Cerebellar cortex (tissue), 1 donor: ENCODE data around the gene CDH8.

ENCODE experiments used
- DNase-seq: peaks from one replicate; pipeline ENCODE4 v3.0.0-alpha.2; 2015; ENCODE audit warnings: low spot score

The CDH8 gene

DNA sequence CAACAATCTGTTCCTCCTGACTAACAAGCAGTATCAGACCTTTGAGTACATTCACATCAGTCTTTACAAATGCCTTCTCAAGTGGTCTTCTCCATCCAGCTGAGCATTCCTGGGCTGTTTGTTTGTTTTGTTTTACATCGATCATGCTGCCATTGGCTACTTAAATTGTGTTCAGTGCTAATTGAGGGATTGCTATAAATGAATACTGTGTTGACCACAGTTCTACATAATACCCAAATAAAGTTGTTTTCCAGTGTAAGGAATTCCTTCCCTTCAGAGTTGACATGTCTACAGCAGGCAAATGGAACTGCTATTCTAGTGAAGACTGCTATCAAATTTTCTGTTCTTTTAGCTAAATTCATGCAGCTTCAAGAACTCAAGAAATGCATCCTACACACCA is 3.2 kb downstream of the CDH8 start:
- no peak for DNase-seq

DNA sequence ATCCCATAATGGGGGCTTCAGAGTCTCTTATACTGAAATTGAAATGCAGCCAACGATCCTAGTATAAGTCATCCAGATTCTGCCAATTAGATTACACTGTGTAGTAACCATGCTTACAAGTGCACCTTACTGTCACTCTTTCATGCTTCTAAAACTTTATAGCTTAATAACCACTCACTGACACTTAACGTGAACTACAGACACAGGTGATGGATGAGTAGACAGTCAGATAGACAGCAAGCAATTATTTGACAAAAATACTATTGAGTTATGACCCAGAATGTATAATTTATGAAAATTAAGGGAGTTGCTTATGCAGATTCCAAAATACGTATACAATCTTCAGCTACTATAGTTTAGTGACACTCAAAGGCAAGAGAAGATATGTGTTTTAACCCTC is 6.3 kb downstream of the CDH8 start:
- no peak for DNase-seq

DNA sequence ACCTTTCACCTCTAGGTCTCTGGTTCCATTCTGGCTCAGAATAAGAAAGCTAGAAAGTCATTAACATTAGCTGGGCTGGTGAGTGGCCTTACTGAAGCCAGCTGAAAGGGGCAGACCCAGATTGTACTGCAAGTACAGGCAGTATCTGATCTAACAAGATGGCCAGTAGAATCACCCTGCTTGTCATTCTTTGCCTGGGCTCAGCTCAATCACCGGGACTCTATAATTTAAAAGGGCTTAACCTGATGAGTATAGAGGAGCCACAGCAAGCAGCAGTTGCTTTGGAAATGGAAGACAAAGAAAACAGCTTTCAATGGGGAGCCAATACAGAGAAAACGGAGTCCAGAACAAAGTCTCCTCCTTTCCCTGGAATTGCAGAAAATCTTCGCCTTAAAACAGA is 13.6 kb downstream of the CDH8 start:
- DNase-seq, result no peak

DNA sequence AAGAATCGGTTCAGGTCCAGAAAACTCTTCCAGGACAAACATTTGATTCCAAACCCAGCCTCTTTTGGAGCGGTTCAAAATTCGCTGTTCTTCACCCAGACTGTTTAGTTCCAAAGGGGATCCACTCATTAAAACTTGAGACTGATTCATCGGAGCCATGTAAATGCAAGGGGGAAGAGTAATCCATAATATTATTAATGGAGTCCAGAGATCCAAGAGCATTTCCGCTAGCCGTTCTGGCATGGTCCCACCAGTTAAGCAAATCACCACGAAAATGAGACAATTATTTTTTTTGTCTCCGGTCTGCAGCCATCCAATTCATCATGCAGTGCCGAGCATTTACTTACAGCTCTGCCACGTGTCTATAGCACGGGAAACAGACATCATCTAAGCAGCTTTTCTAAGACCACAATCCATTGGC is 15.1 kb downstream of the CDH8 start:
- no peak for DNase-seq

DNA sequence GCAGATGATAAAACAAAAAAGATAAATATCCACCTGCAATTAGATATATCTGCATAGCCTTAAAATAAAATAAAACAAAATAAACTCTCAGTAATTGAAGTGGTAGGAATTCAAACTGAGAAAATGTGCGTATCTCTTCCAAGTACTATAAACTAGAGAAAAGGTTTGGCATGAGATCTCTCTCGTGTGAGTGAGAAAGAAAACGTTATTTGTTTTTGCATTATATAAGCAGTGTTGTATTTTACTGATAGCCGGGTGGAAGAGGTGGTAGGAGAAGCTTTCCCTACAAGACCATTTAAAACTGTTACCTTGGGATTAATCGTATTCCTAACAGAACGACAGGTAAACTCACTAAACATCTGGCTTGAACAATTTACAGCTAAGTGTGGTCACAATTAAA is 15.6 kb downstream of the CDH8 start:
- no peak for DNase-seq

DNA sequence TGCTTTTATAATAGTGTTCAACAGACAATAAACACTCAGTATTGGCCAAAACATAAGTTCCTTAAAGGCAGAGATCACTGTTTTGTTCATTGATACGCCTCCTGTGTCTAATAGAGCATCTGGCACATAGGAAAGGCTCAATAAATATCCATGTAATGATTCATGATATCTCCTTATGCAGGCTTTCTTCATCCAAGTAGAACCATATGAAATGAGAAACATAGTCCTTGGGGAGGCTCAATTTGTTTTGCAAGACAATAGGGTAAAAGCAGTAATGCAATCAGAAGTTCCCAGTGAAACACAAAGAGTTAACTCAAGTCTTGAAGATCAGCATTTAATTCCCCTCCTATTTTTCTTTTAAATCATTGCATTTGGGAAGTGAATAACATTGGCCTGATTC is 16.4 kb downstream of the CDH8 start:
- DNase-seq, result no peak

DNA sequence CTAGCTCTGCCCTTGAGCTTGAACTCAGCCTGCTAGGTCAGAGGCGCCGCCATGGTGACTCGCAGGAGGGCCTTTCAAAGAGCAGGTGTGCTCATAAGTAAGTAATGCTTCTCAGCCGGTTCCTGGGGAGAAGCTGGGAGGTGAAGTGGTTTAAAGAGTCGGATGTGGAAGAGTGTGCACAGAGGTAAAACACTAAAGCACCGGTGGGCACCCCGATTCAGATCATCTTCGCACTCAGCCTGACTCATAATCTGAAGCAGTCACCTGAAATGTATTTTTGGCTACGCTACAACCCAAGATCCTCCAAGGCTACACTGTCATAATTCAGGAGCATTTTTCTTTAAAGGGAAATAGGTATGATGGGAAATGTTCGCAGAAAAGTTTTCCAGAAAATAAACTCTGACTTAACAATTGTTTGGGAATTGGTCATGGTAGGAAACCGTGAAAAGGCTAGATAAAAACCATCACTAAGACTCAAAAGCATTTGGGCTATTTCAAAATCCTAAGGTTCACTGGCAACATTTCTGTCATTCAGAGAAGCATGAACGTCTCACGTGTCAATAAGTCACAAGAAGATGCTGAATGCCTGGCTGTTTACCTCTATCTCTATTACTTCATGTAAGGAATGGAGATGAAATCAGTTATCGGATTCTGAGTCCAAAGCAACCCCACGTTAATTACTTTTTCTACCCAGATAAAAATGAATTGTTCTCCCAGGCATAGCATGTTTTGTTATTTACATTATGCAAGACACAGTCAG is 17.8 kb downstream of the CDH8 start:
- DNase-seq, result no peak

DNA sequence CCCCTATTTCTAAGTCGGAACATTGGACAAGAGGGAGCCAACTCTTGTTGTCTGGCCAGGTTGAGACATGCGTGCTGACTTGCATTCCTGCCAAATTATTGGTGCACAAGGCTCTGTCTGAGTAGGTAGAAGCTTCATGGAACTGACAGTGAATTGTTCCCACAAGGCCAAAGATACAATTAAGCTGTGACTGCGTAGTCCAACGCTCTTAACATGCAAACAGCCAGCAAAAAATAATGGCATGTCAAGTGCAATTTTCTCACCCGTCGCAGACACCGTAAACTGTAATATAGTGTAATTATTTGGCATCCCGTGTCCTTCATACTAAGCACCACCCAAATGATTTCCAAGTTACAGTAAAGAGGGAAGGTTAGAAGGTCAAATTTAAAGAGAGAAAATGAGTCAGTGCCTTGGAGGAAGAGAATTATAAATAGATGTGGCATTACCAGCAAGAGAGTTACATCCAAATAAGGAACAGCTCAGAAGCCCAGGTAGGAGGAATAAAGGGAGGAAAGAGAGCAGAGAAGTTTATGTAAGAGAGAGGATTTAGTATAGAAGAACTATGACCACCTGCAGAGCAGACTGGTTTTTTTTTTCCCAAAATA is 21.8 kb downstream of the CDH8 start:
- no peak for DNase-seq

DNA sequence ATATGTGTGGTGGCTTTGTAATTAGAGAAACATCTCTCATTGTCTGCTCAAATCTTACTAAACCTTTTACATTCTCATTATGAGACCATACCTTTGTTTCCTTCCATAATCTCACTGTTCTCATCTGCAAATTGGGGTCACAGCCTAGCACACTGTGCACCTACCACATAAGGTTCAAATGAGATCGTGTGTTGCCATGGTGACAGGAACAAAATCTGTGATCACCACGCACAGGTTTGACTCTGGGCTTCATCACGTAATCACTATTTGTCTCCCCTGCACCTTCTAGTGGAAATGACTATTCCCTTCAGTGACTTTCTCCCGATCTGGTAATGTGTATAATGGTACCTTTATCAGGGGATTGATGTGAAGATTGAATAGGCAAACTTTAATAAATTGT is 26.1 kb downstream of the CDH8 start:
- DNase-seq, result no peak

DNA sequence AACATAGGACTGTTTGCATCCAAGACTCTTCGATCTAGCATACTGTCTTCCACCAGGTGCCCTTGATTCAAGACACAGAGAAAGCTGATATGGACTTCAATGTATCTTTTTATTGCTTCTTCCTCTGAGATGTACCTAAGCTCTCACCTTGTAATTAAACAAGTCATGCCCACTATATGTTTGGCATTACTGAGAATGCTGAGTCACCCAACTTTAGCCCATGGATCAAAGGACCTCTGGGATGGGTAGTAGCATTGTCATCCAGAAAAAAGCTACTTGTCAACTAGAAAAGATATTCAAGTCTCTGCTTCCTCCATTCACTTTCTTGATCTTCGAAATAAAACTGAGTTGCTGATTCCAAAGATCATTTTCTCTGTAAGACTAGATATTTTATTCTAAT is 37.8 kb downstream of the CDH8 start:
- DNase-seq, result no peak

DNA sequence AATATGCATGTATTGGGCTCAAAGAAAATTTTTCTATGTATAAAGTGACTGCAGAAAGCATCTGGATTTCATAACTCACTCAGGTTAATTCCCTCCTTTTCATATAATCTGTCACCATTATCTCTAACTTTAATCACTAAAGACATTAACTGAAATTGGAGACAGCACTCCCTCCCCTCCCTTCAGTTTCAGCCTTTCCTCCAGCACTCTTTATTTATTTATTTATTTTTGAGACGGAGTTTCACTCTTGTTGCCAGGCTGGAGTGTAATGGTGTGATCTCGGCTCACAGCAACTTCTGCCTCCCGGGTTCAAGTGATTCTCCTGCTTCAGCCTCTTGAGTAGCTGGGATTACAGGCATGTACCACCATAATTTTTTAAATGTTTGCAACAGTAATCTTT is 43.1 kb downstream of the CDH8 start:
- DNase-seq, result no peak

DNA sequence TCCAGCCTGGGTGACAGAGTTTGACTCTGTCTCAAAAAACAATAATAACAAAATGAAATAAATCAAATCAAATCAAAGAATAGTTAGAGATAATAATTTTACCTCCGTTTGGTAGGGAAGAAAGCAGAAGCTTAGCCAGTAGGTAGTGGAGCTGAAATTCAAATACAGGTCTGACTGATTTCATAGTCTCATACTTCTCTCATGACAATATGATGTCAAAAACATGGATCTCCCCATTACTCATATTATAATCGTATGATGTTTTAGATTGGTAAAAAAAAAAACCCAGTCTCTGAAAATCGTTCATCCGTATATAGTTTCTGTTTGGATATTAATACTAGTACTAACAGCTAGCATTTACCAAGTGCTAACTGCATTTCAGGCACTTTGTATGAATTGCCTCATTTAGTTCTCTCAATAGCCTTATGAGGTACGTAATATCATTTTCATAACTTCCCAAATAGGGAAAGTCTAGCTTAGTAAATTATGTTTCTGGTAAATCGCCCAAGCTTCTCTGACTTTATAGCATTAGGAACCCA is 48.7 kb downstream of the CDH8 start:
- no peak for DNase-seq

DNA sequence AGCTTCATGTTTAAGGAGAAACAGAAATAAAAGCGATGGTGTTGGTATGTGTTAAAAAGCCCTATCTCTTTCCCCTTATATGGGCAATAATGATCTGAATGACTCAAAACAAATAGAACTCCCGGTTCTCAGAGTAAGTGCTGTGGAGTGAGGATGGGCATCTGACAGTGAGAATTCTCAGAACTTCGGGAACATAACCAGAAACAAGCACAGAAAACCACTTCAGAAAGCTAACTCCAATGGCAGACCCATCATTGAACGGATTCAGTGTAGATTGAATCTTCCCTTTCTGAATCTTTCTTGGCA is 67.2 kb downstream of the CDH8 start:
- DNase-seq, result no peak

DNA sequence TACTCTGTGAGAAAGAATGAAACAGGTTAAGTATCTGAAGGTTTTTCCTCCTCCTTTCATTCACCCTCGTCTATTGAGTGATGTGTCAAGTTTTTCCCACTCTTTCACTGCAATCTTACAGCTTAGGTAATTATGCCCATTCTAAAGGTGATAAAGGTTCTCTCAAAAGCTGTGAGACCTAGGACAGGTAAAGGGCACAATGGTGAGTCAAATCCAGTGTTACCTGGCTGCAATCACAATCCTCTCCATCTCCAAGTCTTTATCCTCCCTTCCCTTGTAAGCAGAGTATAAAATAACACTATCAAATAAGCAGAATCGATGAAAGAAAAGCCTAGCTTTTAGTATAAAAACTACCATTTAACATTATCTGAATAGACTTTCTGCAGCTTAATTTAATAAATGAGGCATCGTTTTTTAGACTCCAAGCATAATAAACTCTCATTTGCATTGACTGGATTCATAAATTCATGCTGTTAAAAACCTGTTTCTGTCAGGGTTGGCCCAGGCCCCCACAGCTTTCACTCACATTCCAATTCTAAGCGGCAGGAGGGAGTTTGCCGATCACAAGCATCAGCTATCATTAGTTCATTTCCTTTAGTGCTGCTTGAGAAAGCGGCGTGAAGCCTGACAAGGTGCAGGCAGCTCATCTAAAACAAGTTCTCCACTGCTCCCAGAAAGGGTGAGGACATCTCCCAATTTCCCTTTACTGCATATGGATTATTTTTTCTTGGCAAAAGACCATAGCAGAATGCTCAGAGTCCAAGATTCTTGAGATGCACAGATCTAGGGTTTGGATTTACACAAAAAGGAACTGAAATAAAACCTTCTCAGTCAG is 67.8 kb downstream of the CDH8 start:
- no peak for DNase-seq

DNA sequence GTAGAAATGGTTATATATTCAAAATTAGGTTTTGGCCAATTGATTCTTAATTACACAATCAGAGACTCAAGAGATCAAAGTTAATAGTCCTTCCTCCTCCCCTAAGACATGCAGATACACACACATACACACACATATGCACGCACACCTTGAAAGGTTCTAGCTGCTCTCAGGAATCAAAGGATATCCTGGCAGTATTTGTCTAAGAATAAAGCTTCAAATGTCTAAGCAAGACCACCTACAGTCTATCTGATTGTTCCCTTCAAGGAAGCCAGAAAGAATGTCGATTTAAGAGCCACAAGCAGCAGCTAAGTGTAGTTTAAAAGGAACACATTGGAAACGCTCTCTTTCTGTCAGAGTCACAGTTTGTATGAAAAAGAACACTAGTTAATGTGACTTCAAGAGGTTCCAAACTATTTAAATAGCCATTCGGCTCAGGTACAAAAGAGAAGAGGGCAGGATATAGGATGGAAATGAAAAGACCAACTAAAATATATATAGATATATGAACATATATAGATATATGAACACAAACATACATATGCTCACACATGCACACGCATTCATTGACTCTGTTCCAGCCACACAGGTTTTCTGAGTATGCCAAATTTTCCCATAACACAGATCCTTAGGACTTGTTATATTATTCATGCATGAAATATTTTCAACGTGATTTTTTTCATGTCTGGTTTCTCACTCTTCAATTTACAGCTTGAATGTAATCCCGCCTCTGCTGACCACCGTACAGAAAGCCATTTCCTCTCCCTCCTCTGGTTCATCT is 79.0 kb downstream of the CDH8 start:
- no peak for DNase-seq

DNA sequence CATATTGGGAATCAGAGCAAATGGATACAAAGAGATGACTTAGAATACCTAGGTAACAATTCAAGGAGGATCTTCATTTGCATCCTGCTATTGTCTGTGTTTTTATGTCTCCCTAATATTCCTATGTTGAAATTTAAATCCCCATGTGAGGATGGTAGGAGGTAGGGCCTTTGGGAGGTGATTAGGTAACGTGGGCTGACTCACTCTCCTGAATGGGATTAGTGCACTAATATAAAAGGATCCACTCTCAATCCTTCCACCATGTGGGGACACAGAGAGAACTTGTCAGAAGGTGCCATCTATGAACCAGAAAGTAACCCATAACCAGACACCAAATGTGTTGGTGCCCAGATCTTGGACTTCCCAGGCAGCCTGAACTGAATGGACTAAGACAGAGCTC is 83.4 kb downstream of the CDH8 start:
- no peak for DNase-seq

DNA sequence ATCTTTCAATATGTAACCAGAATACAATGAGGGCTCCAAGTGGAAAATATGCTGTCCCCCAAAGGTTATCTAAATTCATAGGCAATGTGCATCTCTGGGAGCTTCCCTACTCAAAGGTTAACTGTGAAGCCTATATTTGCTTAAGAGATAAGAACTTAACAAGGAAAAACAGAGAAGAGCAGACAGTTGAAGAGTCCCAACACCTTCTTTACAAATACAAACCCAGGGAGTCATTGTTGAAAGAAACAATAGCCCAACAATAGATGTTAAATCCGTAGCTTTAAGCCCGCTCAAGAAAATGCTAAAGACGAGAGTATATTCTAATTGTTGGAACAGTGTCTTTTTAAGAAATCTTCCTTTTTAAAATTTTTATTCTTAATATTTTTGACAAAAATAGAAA is 87.8 kb downstream of the CDH8 start:
- no peak for DNase-seq

DNA sequence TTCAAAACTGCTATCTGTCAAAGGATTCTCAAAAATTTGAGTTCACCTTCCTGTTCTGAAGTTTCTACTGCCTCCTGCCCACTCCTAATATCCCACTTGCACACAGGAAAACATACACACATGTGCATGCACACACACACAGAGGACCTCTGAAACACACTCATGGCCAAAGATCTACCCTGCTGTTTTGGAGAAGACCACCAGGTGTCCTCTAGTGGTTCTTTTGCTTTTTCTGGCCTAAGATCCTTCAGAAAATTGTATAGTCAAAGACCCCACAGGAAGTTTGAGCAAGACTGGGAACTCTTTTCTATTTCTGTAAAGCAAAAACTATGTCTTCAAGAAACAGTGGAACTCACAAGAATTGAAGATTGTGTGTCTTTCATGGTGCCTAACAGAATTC is 90.2 kb downstream of the CDH8 start:
- no peak for DNase-seq

DNA sequence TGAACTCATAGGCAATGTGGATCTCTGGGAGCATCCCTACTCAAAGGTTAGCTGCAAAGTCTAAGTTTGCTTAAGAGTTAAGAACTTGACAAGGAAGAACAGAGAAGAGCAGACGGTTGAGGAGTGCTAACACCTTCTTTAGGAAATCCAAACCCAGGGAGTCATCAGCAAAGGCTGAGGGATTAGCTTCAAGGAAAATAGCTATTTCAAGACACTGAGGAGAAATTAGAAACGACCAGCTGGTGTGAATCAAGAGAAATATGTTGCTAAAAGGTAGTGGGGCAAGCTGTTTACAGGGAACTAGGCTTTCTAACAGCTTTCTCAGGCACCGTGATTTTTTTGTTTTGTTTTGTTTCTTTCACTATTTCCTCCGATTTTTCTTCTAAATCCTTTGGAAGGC is 90.7 kb downstream of the CDH8 start:
- no peak for DNase-seq

DNA sequence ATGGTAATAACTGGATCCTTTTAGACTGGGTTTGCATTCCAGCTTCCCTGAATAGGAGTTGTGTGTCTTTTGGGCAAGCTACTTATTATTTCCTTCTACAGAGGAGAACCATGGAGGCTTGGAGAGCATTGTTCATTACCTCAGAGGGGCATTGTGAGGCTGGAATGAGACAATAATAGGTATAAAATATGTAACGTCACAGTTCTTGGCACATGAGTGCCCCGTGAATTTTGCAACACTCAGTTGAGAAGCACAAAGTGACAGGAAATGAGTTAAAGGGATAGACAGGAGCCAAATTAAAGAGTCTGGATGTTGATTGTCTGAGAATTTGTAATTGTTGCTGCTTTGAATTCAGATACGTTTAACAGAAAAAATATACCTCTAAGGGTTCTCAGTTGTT is 92.2 kb downstream of the CDH8 start:
- no peak for DNase-seq

DNA sequence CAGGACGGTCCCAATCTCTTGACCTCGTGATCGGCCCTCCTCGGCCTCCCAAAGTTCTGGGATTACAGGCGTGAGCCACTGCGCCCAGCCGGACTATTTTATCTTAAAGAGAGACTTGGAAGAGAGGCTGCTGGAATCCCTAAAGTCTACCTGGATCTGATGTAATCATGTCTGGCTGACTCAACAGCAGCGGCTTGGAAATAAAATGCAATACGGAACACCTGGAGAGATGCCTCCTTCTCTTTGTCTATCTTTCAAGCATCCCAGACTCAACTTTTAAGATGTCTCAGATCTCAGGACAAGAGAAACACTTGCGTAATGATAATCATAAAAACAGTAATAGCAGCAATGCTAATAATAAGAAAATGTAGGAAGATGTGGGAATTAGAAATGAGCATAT is 95.6 kb downstream of the CDH8 start:
- DNase-seq, result no peak

DNA sequence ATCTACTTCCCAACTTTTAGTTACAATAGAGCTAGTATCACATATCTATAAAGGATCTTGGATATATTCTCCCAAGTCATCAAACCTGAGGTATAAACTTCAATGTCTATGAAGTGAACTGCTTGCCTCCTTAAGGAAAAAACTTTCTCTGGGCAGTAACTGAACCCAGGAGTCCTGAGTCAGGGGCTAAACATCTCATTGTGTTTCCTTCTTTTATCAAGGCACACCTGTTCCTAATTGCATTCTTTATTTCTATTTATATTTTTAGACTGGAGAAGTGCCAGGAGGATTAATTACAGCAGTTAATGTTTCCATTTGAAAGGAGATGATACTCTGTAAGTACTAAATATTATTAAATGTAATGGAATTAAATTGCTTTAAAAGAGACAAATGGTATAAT is 98.6 kb downstream of the CDH8 start:
- DNase-seq, result no peak
